ENCODE data around the gene POC5.
A peak's percentile ranks its signal among the peaks of the same experiment; 100 is the strongest.

The POC5 gene

DNA sequence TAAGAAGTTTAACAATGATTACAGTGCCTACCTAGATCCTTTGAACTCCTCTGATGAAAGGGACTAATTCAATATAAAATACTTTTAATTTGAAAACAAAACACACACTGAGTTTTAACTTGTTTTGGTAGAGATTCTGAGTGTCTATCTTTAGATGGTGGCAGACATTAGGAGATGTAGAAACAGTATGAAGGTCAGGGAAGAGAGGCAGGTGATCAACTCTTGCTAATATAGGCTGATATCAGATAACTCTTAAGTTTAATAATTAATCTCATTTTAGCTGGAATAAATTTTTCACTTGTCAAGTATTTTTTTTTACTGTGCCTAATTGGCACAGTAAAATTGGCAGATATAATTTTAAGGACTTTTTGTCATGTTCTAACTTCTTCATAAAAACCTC is 30.8 kb downstream of the POC5 start:
- Mint-ChIP-seq H3K36me3 (ENCODE audit: low read depth) (peaks cover 60% of the 10 kb centered on the region), H3K4me1 (ENCODE audit: low read depth) (no peaks in the 10 kb centered on the region), H3K27me3 (no peaks in the 10 kb centered on the region), H3K27ac (no peak overlapping the region), H3K9me3 (no peaks in the 10 kb centered on the region), H3K4me3 (no peak overlapping the region)
- intact Hi-C loops (cut with micrococcal nuclease) = loop anchor here (10.0 kb wide), 2 partner anchors 292 to 342 kb away; no protein-coding TSS in a partner anchor

DNA sequence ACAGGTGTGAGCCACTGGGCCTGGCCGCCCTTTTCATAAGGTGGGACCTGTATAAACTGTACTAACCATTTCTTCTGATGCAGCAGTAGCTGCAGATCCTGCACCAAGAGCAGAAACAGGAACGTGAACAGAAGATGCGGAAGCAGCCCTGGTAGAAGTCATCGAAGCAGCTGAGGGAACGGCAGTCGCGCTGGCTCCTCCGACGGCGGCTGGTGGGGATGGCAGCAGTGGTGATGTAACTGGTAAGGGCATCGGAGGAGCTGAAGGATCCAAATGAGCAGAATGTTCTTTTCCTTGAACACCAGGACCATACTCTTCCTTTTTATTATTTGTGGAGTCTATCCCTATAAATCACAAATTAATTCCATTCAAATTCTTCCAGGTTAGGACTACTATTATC is 32.1 kb downstream of the POC5 start:
- Mint-ChIP-seq H3K36me3 (ENCODE audit: low read depth) (peaks cover 53% of the 10 kb centered on the region), H3K4me1 (ENCODE audit: low read depth) (no peaks in the 10 kb centered on the region), H3K4me3 (no peak overlapping the region), H3K27ac (no peak overlapping the region), H3K9me3 (no peaks in the 10 kb centered on the region), H3K27me3 (no peaks in the 10 kb centered on the region)
- intact Hi-C loops (cut with micrococcal nuclease) = loop anchor here (10.0 kb wide), 2 partner anchors 290 to 340 kb away; no protein-coding TSS in a partner anchor

DNA sequence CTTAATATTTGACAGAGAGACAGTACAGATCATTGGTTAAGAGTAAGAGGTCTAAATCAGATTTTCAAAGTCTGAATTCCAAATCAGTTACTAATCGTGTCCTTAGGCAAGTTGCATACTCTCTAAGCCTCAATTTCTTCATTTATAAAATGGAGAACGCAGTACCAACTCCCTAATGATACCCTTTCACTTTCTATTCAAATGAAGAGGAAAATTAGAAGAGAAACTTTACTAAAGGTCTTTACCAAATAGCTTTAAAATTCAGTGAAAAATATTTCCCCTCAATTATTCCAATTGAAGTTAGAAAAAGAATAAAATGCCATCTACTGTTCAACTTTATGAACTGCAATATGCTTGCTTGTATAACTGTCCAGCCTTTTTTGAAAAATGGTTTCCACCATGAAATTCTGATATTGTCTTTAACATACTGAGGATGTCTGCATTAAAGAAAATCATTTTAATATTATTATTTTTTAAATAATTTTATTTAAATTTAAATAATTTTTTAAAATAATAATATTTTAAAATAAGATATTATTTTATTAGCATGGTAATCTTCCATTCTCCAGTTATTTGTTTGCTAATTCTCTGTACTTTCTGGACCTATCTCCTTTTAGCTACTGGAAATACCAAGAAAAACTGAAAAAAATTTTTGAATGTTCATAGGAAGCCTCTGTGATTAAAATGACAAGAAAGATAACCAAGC is 36.0 kb downstream of the POC5 start:
- Mint-ChIP-seq H3K9me3 (no peaks in the 10 kb centered on the region), H3K36me3 (ENCODE audit: low read depth) (peaks cover 47% of the 10 kb centered on the region), H3K27me3 (no peaks in the 10 kb centered on the region), H3K27ac (no peak overlapping the region), H3K4me1 (ENCODE audit: low read depth) (peaks cover 9% of the 10 kb centered on the region), H3K4me3 (no peak overlapping the region)
- intact Hi-C loops (cut with micrococcal nuclease) = loop anchor here (5.0 to 10.0 kb wide), 4 partner anchors 94 to 444 kb away; partner anchors contain the start of gene ANKRD31

DNA sequence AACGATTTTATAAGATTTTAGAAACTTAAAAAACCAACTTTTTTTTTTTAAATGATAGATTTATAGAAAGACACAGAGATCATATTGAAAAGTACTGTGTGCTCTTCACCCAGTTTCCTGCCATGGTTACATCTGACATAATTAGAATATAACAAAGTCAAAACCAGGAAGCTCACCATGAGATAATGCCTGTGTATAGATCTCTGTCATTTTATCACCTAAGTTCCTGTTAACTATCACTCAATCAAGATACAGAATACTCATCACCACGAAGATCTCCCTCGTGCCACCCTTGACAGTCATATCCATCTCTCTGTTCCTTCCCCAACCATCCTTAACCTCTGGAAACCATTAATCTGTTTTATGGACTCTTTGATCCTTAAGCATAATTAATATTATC is 39.1 kb downstream of the POC5 start:
- Mint-ChIP-seq H3K27ac (peak overlapping the region; percentile 41), H3K9me3 (no peaks in the 10 kb centered on the region), H3K4me3 (no peak overlapping the region), H3K27me3 (no peaks in the 10 kb centered on the region), H3K4me1 (ENCODE audit: low read depth) (peaks cover 9% of the 10 kb centered on the region), H3K36me3 (ENCODE audit: low read depth) (peaks cover 28% of the 10 kb centered on the region)
- intact Hi-C loops (cut with micrococcal nuclease) = no loop called here

DNA sequence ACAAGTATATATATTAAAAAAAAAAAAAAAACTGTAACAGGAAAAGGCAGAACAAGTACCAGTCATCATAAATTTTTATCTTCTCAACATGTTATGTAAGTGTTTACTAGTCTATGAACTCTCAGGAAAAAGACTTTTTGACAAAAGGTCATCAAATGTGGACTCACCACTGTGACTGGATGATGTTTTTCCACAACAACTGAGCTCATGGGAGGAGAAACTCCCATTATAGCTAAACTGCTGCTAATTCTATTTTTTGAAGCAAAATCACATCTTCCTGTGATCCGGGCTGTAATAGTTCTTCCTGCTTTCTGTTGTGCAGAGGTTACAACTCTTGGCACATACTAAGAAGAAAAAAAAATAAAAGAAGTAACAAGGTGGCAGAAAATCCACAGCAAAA is 39.6 kb downstream of the POC5 start:
- intact Hi-C loops (cut with micrococcal nuclease) = no loop called here
- Mint-ChIP-seq H3K4me3 (no peak overlapping the region), H3K36me3 (ENCODE audit: low read depth) (peaks cover 27% of the 10 kb centered on the region), H3K9me3 (no peaks in the 10 kb centered on the region), H3K27me3 (no peaks in the 10 kb centered on the region), H3K4me1 (ENCODE audit: low read depth) (peaks cover 9% of the 10 kb centered on the region), H3K27ac (peak overlapping the region; percentile 41)

DNA sequence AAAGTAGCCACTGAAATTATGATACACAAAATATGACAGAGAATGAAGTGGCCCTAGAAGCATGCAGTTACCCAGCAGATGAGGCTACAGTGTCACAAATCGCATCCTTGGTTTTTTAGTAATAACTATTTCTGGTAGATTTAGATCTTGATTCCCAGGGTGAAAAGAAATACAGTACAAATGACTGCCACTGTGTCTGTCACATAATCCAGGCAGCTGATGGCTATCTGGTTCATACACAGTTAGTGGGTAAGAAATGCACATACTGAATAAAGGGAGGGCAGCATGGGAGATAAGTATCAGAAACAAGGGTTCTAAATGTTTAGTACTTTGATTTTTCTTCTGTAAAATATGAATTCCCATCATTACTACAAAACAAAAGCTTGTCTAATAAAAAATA is 41.5 kb downstream of the POC5 start:
- H3K27me3 Mint-ChIP-seq = no peaks in the 10 kb centered on the region
- peaks cover 31% of the 10 kb centered on the region for H3K36me3 Mint-ChIP-seq (ENCODE audit: low read depth)
- no peak overlapping the region for H3K27ac Mint-ChIP-seq
- no peak overlapping the region for H3K4me3 Mint-ChIP-seq
- H3K9me3 Mint-ChIP-seq = no peaks in the 10 kb centered on the region
- peaks cover 9% of the 10 kb centered on the region for H3K4me1 Mint-ChIP-seq (ENCODE audit: low read depth)
- intact Hi-C loops (cut with micrococcal nuclease) = no loop called here

DNA sequence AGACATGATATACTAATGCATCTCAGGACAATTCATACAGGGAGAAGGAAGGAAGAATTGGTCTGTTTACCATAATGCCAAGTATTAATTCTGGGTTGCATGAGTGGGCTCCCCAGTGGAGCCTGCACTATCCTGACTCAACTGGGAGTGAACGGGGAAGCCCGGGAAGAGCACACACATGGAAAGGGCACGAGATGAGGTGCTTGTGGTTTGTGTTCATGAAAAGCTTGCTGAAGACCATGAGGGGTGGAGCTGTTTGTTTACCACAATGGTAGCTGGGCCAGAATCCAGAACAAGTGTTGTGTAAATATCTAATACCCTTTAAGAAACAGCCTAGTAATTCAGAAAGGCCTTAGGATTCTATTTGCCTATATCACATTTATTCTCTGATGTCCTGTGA is 44.6 kb downstream of the POC5 start:
- Mint-ChIP-seq H3K36me3 (ENCODE audit: low read depth) (peaks cover 24% of the 10 kb centered on the region), H3K9me3 (no peaks in the 10 kb centered on the region), H3K27me3 (no peaks in the 10 kb centered on the region), H3K27ac (no peak overlapping the region), H3K4me1 (ENCODE audit: low read depth) (peaks cover 18% of the 10 kb centered on the region), H3K4me3 (no peak overlapping the region)
- intact Hi-C loops (cut with micrococcal nuclease) = no loop called here

DNA sequence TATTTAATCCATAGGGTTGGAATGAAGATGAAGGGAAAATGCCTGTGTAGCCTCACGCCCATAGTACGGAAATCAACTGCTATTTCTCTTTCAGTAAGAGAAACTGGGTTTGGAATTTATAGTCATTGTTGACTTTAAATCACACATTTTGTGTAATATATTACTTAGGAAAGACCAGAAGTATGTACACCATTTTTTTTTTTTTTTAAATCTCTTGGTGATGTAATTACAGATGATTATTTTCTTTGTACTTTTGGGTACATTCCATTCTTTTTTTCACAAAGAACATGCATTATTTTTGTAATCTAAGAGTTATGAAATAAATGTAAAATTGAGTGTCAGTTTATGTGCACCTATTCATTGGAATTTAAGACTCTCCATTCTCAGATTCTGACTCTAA is 45.7 kb downstream of the POC5 start:
- Mint-ChIP-seq H3K4me3 (no peak overlapping the region), H3K4me1 (ENCODE audit: low read depth) (peaks cover 27% of the 10 kb centered on the region), H3K36me3 (ENCODE audit: low read depth) (peaks cover 23% of the 10 kb centered on the region), H3K9me3 (no peaks in the 10 kb centered on the region), H3K27ac (no peak overlapping the region), H3K27me3 (no peaks in the 10 kb centered on the region)
- intact Hi-C loops (cut with micrococcal nuclease) = no loop called here

DNA sequence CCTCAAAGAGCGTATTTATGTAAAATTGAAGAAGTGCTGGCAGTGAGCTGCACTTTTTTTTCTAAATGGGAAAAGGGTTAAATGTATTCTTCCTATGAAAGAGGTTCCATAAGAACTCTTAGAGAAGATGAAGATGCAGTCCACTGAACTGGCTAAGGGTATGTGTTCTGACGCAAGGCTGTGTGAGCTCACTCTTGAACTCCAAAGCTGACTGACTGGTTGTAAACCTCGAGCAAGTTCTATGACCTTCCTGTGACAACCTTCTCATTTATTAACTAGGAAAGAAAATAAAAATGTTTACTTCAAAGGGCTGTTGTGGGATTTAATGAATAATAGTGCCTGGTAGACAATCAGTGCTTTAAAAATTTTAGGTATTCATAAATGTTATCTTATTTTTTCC is 46.7 kb downstream of the POC5 start:
- intact Hi-C loops (cut with micrococcal nuclease) = no loop called here
- H3K4me1 Mint-ChIP-seq (ENCODE audit: low read depth) = peaks cover 29% of the 10 kb centered on the region
- H3K27ac Mint-ChIP-seq = no peak overlapping the region
- H3K27me3 Mint-ChIP-seq = no peaks in the 10 kb centered on the region
- peaks cover 18% of the 10 kb centered on the region for H3K36me3 Mint-ChIP-seq (ENCODE audit: low read depth)
- H3K9me3 Mint-ChIP-seq = no peaks in the 10 kb centered on the region
- no peak overlapping the region for H3K4me3 Mint-ChIP-seq

DNA sequence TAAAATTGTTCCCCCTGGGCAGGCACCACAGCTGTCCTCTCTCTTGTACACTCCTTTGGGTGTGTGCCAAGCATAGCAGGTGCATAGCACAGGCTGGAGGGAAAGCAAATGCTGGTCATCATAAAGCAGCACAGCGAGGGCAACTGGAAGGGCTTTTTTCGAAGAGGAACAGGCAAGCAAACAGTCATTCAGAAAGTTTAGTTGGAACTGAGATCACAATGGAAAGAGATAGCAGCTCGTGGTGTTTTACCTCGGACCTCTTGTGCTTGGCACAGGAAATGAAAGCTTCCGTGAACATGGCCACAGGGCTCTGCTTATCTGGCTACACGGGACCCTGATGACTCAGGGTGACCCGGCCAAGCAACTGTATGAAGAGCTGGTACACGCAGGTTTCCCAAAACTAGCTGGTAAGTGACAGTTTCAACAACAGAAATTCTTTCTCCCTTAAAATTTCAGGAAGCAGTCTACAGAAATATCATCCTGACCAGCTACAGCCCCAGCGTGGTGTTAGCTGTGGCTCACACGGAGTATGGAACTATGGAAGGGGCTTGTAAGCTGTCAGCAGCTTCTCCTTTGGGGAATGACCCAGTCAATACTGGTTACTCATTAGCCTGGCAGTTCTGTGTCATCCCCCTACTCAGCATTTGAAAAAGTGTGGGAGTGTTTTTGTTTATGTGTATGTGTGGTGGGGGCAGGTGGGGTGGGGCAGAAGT is 48.1 kb downstream of the POC5 start:
- Mint-ChIP-seq H3K4me3 (peak overlapping the region; percentile 72), H3K27me3 (no peaks in the 10 kb centered on the region), H3K9me3 (no peaks in the 10 kb centered on the region), H3K27ac (peak overlapping the region; percentile 96), H3K36me3 (ENCODE audit: low read depth) (peaks cover 18% of the 10 kb centered on the region), H3K4me1 (ENCODE audit: low read depth) (peaks cover 39% of the 10 kb centered on the region)
- intact Hi-C loops (cut with micrococcal nuclease) = loop anchor here (5.0 kb wide), 1 partner anchor 157 kb away; the partner anchor contains the start of genes CERT1 and POLK

DNA sequence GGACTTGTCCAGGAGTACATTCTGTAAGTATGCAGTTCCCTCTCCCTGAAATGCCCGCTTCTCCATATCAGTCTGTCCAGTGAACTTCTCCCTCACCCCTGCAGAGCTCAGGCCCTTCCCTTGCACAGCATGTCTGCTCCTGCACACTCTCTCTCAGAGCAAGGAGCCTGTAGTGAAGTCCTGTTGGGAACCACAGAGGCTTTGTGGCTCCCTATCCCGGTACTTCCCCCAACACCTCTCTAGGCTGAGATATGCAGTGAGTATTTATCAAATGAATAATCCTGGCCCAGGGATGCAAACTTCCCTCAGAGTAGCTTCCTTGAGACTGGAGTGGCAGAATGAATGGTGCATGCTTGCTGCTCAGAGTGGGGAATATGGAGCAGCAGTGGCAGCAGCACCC is 48.8 kb downstream of the POC5 start:
- Mint-ChIP-seq H3K27ac (peak overlapping the region; percentile 96), H3K27me3 (no peaks in the 10 kb centered on the region), H3K9me3 (no peaks in the 10 kb centered on the region), H3K4me3 (peak overlapping the region; percentile 72), H3K4me1 (ENCODE audit: low read depth) (peaks cover 41% of the 10 kb centered on the region), H3K36me3 (ENCODE audit: low read depth) (peaks cover 14% of the 10 kb centered on the region)
- intact Hi-C loops (cut with micrococcal nuclease) = loop anchor here (5.0 kb wide), 1 partner anchor 156 kb away; the partner anchor contains the start of genes CERT1 and POLK

DNA sequence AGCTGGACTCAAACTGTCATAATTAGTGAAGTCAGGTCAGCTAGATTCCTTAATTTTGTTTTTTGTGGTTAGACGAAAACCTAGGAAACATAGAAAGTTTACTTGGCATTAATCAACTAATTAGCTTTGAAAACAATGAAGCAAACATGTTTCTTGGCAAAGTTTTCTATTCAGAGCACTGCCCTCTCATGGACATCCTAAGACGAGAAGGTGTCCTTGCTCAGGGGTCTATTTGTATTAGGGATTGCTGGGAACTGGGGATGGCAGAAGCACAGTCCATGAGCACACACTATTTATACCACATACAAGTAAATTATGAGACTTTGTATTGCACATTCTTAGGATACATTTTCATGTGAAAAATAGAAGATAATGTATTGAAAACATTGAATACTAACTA is 49.7 kb downstream of the POC5 start:
- Mint-ChIP-seq H3K36me3 (ENCODE audit: low read depth) (peaks cover 7% of the 10 kb centered on the region), H3K27me3 (no peaks in the 10 kb centered on the region), H3K4me3 (no peak overlapping the region), H3K27ac (peak overlapping the region; percentile 25), H3K4me1 (ENCODE audit: low read depth) (peaks cover 41% of the 10 kb centered on the region), H3K9me3 (no peaks in the 10 kb centered on the region)
- intact Hi-C loops (cut with micrococcal nuclease) = loop anchor here (5.0 kb wide), 1 partner anchor 155 kb away; the partner anchor contains the start of genes CERT1 and POLK

DNA sequence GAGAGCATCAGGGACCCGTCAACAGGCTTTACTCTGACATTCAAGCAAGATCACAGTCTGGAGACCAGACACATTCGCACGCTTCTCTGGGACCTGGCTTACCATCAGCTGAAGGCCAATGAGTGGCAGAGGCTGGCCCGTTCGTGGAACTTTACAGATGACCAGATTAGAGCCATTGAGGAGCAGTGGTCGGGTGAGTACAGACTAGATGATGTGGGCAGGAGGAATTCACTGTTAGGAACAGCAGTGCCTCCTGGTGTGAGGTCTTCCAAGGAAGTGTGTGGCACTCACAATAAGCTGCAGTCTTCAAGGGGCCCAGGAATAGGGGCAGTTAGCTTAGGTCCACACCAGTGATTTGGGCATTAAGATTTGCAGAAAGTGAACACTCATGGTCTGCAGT is 50.4 kb downstream of the POC5 start:
- Mint-ChIP-seq H3K27me3 (no peaks in the 10 kb centered on the region), H3K36me3 (ENCODE audit: low read depth) (no peaks in the 10 kb centered on the region), H3K4me3 (no peak overlapping the region), H3K4me1 (ENCODE audit: low read depth) (peaks cover 41% of the 10 kb centered on the region), H3K27ac (peak overlapping the region; percentile 25), H3K9me3 (no peaks in the 10 kb centered on the region)
- intact Hi-C loops (cut with micrococcal nuclease) = loop anchor here (5.0 kb wide), 1 partner anchor 154 kb away; the partner anchor contains the start of genes CERT1 and POLK

DNA sequence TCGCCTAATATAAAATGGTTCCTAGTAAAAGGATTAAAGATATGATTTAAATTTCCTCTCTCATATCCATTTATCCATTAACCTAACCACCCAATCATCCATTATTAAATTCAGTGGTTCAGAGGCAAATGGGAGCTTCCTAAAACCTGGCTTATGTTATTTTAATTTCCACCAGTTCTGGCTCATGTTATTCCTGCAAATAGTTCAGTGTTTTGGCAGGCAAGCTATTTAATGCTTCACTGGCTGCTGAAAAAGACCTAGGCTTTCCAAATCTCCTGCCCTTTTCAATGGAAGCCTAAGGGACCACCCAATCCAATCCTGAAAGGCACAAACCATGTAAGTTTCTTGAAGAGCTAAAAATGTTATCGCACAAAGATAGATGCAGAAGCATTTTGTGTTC is 52.3 kb downstream of the POC5 start:
- Mint-ChIP-seq H3K4me3 (no peak overlapping the region), H3K27ac (no peak overlapping the region), H3K4me1 (ENCODE audit: low read depth) (peaks cover 51% of the 10 kb centered on the region), H3K27me3 (no peaks in the 10 kb centered on the region), H3K9me3 (no peaks in the 10 kb centered on the region), H3K36me3 (ENCODE audit: low read depth) (no peaks in the 10 kb centered on the region)
- intact Hi-C loops (cut with micrococcal nuclease) = loop anchor here (5.0 kb wide), 1 partner anchor 153 kb away; the partner anchor contains the start of genes CERT1 and POLK

All from dendritic cell treated with granulocyte-macrophage colony-stimulating factor and Interleukin-4, amounts not matched to agents 40 ng/mL and 50 ng/mL, for 4 days (primary cell).